Measurements from ENCODE around the gene SCAMP5.

Gene SCAMP5

GRCh38 chr15:75052972-75053747 is 57.8 kb downstream of the SCAMP5 start:
- DNase-seq (ENCODE audit: low spot score) = no peak
- TF ChIP-seq, protein P1, sequence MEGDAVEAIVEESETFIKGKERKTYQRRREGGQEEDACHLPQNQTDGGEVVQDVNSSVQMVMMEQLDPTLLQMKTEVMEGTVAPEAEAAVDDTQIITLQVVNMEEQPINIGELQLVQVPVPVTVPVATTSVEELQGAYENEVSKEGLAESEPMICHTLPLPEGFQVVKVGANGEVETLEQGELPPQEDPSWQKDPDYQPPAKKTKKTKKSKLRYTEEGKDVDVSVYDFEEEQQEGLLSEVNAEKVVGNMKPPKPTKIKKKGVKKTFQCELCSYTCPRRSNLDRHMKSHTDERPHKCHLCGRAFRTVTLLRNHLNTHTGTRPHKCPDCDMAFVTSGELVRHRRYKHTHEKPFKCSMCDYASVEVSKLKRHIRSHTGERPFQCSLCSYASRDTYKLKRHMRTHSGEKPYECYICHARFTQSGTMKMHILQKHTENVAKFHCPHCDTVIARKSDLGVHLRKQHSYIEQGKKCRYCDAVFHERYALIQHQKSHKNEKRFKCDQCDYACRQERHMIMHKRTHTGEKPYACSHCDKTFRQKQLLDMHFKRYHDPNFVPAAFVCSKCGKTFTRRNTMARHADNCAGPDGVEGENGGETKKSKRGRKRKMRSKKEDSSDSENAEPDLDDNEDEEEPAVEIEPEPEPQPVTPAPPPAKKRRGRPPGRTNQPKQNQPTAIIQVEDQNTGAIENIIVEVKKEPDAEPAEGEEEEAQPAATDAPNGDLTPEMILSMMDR (IDR thresholded peaks at IDR 0.05; ENCODE audit: extremely low read depth, insufficient read depth, missing control alignments) = no peak
- in situ Hi-C loops (cut with MboI; ENCODE audit: low pct_unique_long_range_greater_than_20kb, low sequenced_read_pairs, unreplicated experiment) = no loop called here

DNA sequence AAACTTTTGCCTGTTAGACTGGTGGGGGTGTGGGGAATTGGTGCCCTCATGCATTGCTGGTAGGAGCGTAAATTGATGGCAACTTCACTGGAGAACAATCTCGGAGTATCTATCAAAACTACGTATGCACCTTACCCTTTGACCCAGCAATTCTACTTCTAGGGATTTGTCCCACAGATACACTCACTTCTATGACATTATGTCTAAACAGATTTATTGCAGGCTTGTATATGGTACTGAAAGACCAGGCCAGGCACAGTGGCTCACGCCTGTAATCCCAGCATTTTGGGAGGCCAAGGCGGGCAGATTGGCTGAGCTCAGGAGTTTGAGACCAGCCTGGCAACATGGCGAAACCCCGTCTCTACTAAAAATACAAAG is 58.4 kb downstream of the SCAMP5 start:
- no peak for DNase-seq (ENCODE audit: low spot score)
- TF ChIP-seq, protein P1 (IDR thresholded peaks at IDR 0.05; ENCODE audit: extremely low read depth, insufficient read depth, missing control alignments) = no peak
- in situ Hi-C loops (cut with MboI; ENCODE audit: low pct_unique_long_range_greater_than_20kb, low sequenced_read_pairs, unreplicated experiment) = no loop called here

DNA sequence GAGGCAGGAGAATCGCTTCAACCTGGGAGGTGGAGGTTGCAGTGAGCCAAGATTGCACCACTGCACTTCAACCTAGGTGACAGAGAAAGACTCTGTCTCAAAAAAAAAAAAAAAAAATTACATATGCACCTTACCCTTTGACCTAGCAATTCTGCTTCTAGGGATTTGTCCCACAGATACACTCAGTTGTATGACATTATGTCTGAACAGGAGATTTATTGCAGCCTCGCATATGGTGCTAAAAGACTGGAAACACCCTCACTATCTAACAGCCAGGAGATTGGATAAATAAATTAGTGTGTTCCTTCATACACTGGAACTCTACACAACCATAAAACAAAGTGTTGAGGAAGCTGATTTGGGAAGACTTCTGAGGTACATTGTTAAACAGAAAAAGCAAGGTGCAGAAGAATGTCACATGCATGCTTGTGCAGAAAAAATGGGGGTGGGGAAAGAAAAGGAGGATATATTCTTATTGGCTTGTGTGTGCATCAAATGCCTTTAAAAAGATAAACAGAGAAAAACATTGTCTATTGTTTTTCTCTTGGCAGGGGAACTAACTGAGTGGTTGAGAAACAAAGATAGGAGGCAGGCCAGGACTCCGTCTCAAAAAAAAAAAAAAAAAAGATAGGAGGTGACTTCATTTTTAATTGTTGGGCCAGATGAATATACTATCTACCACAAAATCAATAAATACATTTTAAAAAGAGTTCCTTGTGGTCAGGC is 59.0 kb downstream of the SCAMP5 start:
- TF ChIP-seq, protein P1 (IDR thresholded peaks at IDR 0.05; ENCODE audit: extremely low read depth, insufficient read depth, missing control alignments) = no peak
- DNase-seq (ENCODE audit: low spot score) = no peak
- in situ Hi-C loops (cut with MboI; ENCODE audit: low pct_unique_long_range_greater_than_20kb, low sequenced_read_pairs, unreplicated experiment) = no loop called here

GRCh38 chr15:75056036-75056435 is 60.7 kb downstream of the SCAMP5 start:
- DNase-seq (ENCODE audit: low spot score) = no peak
- in situ Hi-C loops (cut with MboI; ENCODE audit: low pct_unique_long_range_greater_than_20kb, low sequenced_read_pairs, unreplicated experiment) = no loop called here
- TF ChIP-seq, protein P1 (IDR thresholded peaks at IDR 0.05; ENCODE audit: extremely low read depth, insufficient read depth, missing control alignments) = no peak

GRCh38 chr15:75058127-75058905 is 63.0 kb downstream of the SCAMP5 start:
- in situ Hi-C loops (cut with MboI; ENCODE audit: low pct_unique_long_range_greater_than_20kb, low sequenced_read_pairs, unreplicated experiment) = no loop called here
- DNase-seq (ENCODE audit: low spot score) = no peak
- TF ChIP-seq, protein P1 (IDR thresholded peaks at IDR 0.05; ENCODE audit: extremely low read depth, insufficient read depth, missing control alignments) = no peak

- in situ Hi-C loops (cut with MboI; ENCODE audit: low pct_unique_long_range_greater_than_20kb, low sequenced_read_pairs, unreplicated experiment) = no loop called here
- TF ChIP-seq, protein P1 (IDR thresholded peaks at IDR 0.05; ENCODE audit: extremely low read depth, insufficient read depth, missing control alignments) = no peak
- no peak for DNase-seq (ENCODE audit: low spot score)
These were observed 64.2 kb downstream of the SCAMP5 start for GRCh38 chr15:75059607-75060006.
